ENCODE results near the gene MYO3B.

The MYO3B gene

GRCh38 chr2:170680172-170680941, 502.4 kb downstream of the MYO3B start (continued):
- TF ChIP-seq ZNF488 (tag by site-specific recombination; IDR thresholded peaks at IDR 0.05) (no peak), ZFHX2 (tag by site-specific recombination; conservative IDR thresholded peaks at IDR 0.05) (no peak), ZNF280C (tag by site-specific recombination; IDR thresholded peaks at IDR 0.05) (no peak), ZNF747 (tag by site-specific recombination; IDR thresholded peaks at IDR 0.05) (no peak), ZBTB17 (tag by site-specific recombination; IDR thresholded peaks at IDR 0.05) (no peak)
- TF ChIP-seq, protein P1, sequence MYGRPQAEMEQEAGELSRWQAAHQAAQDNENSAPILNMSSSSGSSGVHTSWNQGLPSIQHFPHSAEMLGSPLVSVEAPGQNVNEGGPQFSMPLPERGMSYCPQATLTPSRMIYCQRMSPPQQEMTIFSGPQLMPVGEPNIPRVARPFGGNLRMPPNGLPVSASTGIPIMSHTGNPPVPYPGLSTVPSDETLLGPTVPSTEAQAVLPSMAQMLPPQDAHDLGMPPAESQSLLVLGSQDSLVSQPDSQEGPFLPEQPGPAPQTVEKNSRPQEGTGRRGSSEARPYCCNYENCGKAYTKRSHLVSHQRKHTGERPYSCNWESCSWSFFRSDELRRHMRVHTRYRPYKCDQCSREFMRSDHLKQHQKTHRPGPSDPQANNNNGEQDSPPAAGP (tag by site-specific recombination; IDR thresholded peaks at IDR 0.05), result no peak

- TF ChIP-seq ZNF18 (tag by site-specific recombination; IDR thresholded peaks at IDR 0.05), result no peak
- TF ChIP-seq BCL11B (tag by site-specific recombination; IDR thresholded peaks at IDR 0.05; ENCODE audit: low read depth), result no peak
- TF ChIP-seq ZNF324 (tag by site-specific recombination; IDR thresholded peaks at IDR 0.05), result no peak
- TF ChIP-seq KLF16 (tag by site-specific recombination; IDR thresholded peaks at IDR 0.05), result no peak
- Histone ChIP-seq H3K9me3 (ENCODE audit: control insufficient read depth, insufficient read depth, low read depth, low read length) (no peaks in the 10 kb centered on the region), H3K36me3 (ENCODE audit: control insufficient read depth in 2 of 2, insufficient read depth in 1 of 2, low read length in 2 of 2) (no peaks in the 10 kb centered on the region), H3K27ac (ENCODE audit: extremely low read depth, low read depth, low read length) (no peak overlapping the region), H3K4me1 (ENCODE audit: control insufficient read depth, insufficient read depth, low read length) (peaks cover 8% of the 10 kb centered on the region; the same call in 1 of the 2 replicates), H3K4me3 (ENCODE audit: low read depth, low read length) (no peak overlapping the region)
- CTCF ChIA-PET, result interaction anchor here (0.6 kb wide), 1 partner anchor 8 kb away, joined by 3 read pairs; no protein-coding TSS in a partner anchor
- POLR2A ChIA-PET, result no interaction called here
Measured at GRCh38 chr2:170681311-170681710, 503.4 kb downstream of the MYO3B start.

GRCh38 chr2:170685591-170685990, 507.6 kb downstream of the MYO3B start:
- Histone ChIP-seq H3K4me3 (ENCODE audit: low read depth, low read length) (no peak overlapping the region), H3K4me1 (ENCODE audit: control insufficient read depth, insufficient read depth, low read length) (0 out of 2 replicates have a peak, but pooled peaks cover under 1% of the 10 kb centered on the region), H3K36me3 (ENCODE audit: control insufficient read depth in 2 of 2, insufficient read depth in 1 of 2, low read length in 2 of 2) (no peaks in the 10 kb centered on the region), H3K9me3 (ENCODE audit: control insufficient read depth, insufficient read depth, low read depth, low read length) (no peaks in the 10 kb centered on the region), H3K27ac (ENCODE audit: extremely low read depth, low read depth, low read length) (no peak overlapping the region)
- POLR2A ChIA-PET, result no interaction called here
- TF ChIP-seq ZNF664 (tag by site-specific recombination; IDR thresholded peaks at IDR 0.05) (no peak), ZNF140 (tag by site-specific recombination; IDR thresholded peaks at IDR 0.05) (no peak), ZNF449 (tag by site-specific recombination; IDR thresholded peaks at IDR 0.05) (no peak), REPIN1 (tag by site-specific recombination; IDR thresholded peaks at IDR 0.05; ENCODE audit: low read depth) (no peak), FEZF1 (tag by site-specific recombination; IDR thresholded peaks at IDR 0.05) (no peak), ZNF629 (tag by site-specific recombination; IDR thresholded peaks at IDR 0.05) (no peak), ZNF239 (tag by site-specific recombination; IDR thresholded peaks at IDR 0.05) (no peak), ZBTB8A (tag by site-specific recombination; IDR thresholded peaks at IDR 0.05) (no peak), ZFHX2 (tag by site-specific recombination; conservative IDR thresholded peaks at IDR 0.05) (no peak), GLIS2 (tag by site-specific recombination; IDR thresholded peaks at IDR 0.05) (no peak), ZNF48 (tag by site-specific recombination; IDR thresholded peaks at IDR 0.05) (no peak)
- TF ChIP-seq, protein P2, sequence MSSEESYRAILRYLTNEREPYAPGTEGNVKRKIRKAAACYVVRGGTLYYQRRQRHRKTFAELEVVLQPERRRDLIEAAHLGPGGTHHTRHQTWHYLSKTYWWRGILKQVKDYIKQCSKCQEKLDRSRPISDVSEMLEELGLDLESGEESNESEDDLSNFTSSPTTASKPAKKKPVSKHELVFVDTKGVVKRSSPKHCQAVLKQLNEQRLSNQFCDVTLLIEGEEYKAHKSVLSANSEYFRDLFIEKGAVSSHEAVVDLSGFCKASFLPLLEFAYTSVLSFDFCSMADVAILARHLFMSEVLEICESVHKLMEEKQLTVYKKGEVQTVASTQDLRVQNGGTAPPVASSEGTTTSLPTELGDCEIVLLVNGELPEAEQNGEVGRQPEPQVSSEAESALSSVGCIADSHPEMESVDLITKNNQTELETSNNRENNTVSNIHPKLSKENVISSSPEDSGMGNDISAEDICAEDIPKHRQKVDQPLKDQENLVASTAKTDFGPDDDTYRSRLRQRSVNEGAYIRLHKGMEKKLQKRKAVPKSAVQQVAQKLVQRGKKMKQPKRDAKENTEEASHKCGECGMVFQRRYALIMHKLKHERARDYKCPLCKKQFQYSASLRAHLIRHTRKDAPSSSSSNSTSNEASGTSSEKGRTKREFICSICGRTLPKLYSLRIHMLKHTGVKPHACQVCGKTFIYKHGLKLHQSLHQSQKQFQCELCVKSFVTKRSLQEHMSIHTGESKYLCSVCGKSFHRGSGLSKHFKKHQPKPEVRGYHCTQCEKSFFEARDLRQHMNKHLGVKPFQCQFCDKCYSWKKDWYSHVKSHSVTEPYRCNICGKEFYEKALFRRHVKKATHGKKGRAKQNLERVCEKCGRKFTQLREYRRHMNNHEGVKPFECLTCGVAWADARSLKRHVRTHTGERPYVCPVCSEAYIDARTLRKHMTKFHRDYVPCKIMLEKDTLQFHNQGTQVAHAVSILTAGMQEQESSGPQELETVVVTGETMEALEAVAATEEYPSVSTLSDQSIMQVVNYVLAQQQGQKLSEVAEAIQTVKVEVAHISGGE (tag by site-specific recombination; conservative IDR thresholded peaks at IDR 0.05; ENCODE audit: low read depth), result no peak
- CTCF ChIA-PET, result no interaction called here

Measured in HEK293 (cell line).